ENCODE measurements around the gene SKOR2.

The SKOR2 gene

GRCh38 chr18:47263430-47264307, 12.2 kb upstream of the SKOR2 start:
- no peak for DNase-seq (ENCODE audit: low spot score)
- no peak for TF ChIP-seq CTCF (IDR thresholded peaks at IDR 0.05)
- H3K27ac ChIP-seq: no peak overlapping the region
- peak overlapping the region; percentile 59 for H3K4me3 ChIP-seq

- DNase-seq (ENCODE audit: low spot score): no peak
- peak overlapping the region; percentile 59 for H3K4me3 ChIP-seq
- no peak for TF ChIP-seq CTCF (IDR thresholded peaks at IDR 0.05)
- no peak overlapping the region for H3K27ac ChIP-seq
Observed at GRCh38 chr18:47263150-47263429, 11.6 kb upstream of the SKOR2 start.

- no peak for TF ChIP-seq CTCF (IDR thresholded peaks at IDR 0.05)
- Histone ChIP-seq H3K4me3 (peak overlapping the region; percentile 59), H3K27ac (no peak overlapping the region)
- no peak for DNase-seq (ENCODE audit: low spot score)
Observed at GRCh38 chr18:47262301-47263149, 11.1 kb upstream of the SKOR2 start.

GRCh38 chr18:47261902-47262300, 10.4 kb upstream of the SKOR2 start:
- TF ChIP-seq CTCF (IDR thresholded peaks at IDR 0.05): no peak
- no peak for DNase-seq (ENCODE audit: low spot score)
- Histone ChIP-seq H3K4me3 (no peak overlapping the region), H3K27ac (no peak overlapping the region)

- DNase-seq (ENCODE audit: low spot score): no peak
- H3K4me3 ChIP-seq: no peak overlapping the region
- H3K27ac ChIP-seq: no peak overlapping the region
- TF ChIP-seq CTCF (IDR thresholded peaks at IDR 0.05): no peak
Observed at GRCh38 chr18:47260924-47261701, 9.7 kb upstream of the SKOR2 start.

GRCh38 chr18:47260120-47260923, 8.9 kb upstream of the SKOR2 start:
- no peak for TF ChIP-seq CTCF (IDR thresholded peaks at IDR 0.05)
- Histone ChIP-seq H3K27ac (no peak overlapping the region), H3K4me3 (no peak overlapping the region)
- DNase-seq (ENCODE audit: low spot score): no peak

Data from coronary artery (tissue), 2 donors.